Neural cell (in vitro differentiated cells): ENCODE results near the gene VPS8. TPM values are rescaled to one million over a fixed set of nuclear protein-coding genes. Genes with fewer than 3 reads are reported as not detected.

Experiments
- H2AFZ ChIP-seq: fragments of 200-600, 300-800 bp; sonication (generic), shearing (Covaris generic); 2 replicates; pipeline ENCODE4 v1.6.0; 2014; ENCODE audit warnings: low read depth, mild to moderate bottlenecking, antibody characterized with exemption, low read length, moderate library complexity
- H3F3A ChIP-seq: fragments of 200-600 bp; shearing (Covaris generic); 2 replicates; pipeline ENCODE4 v1.6.1; 2016; ENCODE audit warnings: mild to moderate bottlenecking, moderate library complexity, mixed read lengths, antibody characterized with exemption, low read length; ENCODE audit not compliant: insufficient read depth, poor library complexity, severe bottlenecking
- H3K27ac ChIP-seq: fragments of 200-600, 300-800 bp; sonication (generic), shearing (Covaris generic); 2 replicates; pipeline ENCODE4 v1.5.1; 2014; ENCODE audit warnings: mild to moderate bottlenecking, low read length, moderate library complexity
- H3K27me3 ChIP-seq: fragments of 300-800, 200-600 bp; sonication (generic), shearing (Covaris generic); 2 replicates; pipeline ENCODE4 v1.6.0; 2014; ENCODE audit warnings: mild to moderate bottlenecking, low read depth, low read length, moderate library complexity; ENCODE audit not compliant: insufficient read depth
- H3K36me3 ChIP-seq: fragments of 300-800, 200-600 bp; sonication (generic), shearing (Covaris generic); 2 replicates; pipeline ENCODE4 v1.5.1; 2014; ENCODE audit warnings: mild to moderate bottlenecking, antibody characterized with exemption, low read length, moderate library complexity; ENCODE audit not compliant: insufficient read depth
- H3K4me2 ChIP-seq: fragments of 300-800, 200-600 bp; sonication (generic), shearing (Covaris generic); 2 replicates; pipeline ENCODE4 v1.6.0; 2014; ENCODE audit warnings: mild to moderate bottlenecking, low read length
- H3K4me3 ChIP-seq: fragments of 300-800, 200-600 bp; sonication (generic), shearing (Covaris generic); 2 replicates; pipeline ENCODE4 v1.5.1; 2014; ENCODE audit warnings: mild to moderate bottlenecking, low read length, moderate library complexity
- H3K79me2 ChIP-seq: fragments of 200-600 bp; shearing (Covaris generic); replicated peaks from 2 replicates; pipeline ENCODE4 v1.6.0; 2014; ENCODE audit warnings: mild to moderate bottlenecking, low read length, moderate library complexity; ENCODE audit not compliant: insufficient read depth
- H3K9ac ChIP-seq: fragments of 300-800, 200-600 bp; sonication (generic), shearing (Covaris generic); 2 replicates; pipeline ENCODE4 v1.6.1; 2016; ENCODE audit warnings: mild to moderate bottlenecking, low read length, mixed read lengths
- H3K9me2 ChIP-seq: fragments of 200-600 bp; shearing (Covaris generic); 2 replicates; pipeline ENCODE4 v1.6.1; 2016; ENCODE audit warnings: mild to moderate bottlenecking, low read length, mixed read lengths; ENCODE audit not compliant: insufficient read depth
- H3K9me3 ChIP-seq: fragments of 200-600, 300-800 bp; sonication (generic), shearing (Covaris generic); 2 replicates; pipeline ENCODE4 v1.6.1; 2016; ENCODE audit warnings: mild to moderate bottlenecking, mixed run types, low read length, moderate library complexity, mixed read lengths
- H4K20me1 ChIP-seq: fragments of 200-600 bp; shearing (Covaris generic); 2 replicates; pipeline ENCODE4 v1.6.1; 2016; ENCODE audit warnings: mild to moderate bottlenecking, mixed run types; ENCODE audit not compliant: insufficient read depth
- EP300 ChIP-seq: fragments of 450-650 bp; conservative IDR thresholded peaks from 2 replicates; pipeline ENCODE4 v1.6.1; 2014; ENCODE audit warnings: antibody characterized with exemption, mild to moderate bottlenecking, moderate library complexity; ENCODE audit not compliant: poor library complexity, severe bottlenecking
- EZH2 ChIP-seq: fragments of 200-600, 300-800 bp; shearing (Covaris generic), sonication (generic); IDR thresholded peaks from 2 replicates; pipeline ENCODE4 v1.6.1; 2014; ENCODE audit warnings: antibody characterized with exemption, low read length, borderline replicate concordance, mild to moderate bottlenecking; ENCODE audit not compliant: insufficient read depth, poor library complexity, severe bottlenecking
- MXI1 ChIP-seq: fragments of 450-650 bp; conservative IDR thresholded peaks from 2 replicates; pipeline ENCODE4 v1.6.1; 2014; ENCODE audit warnings: antibody characterized with exemption, mild to moderate bottlenecking; ENCODE audit not compliant: poor library complexity, severe bottlenecking
- POLR2AphosphoS5 ChIP-seq: IDR thresholded peaks from 2 replicates; pipeline ENCODE4 v1.6.1; 2012
- RAD21 ChIP-seq: fragments of 450-650 bp; conservative IDR thresholded peaks from 2 replicates; pipeline ENCODE4 v1.6.1; 2014; ENCODE audit warnings: antibody characterized with exemption, mild to moderate bottlenecking, moderate library complexity
- SMC3 ChIP-seq: fragments of 450-650 bp; conservative IDR thresholded peaks from 2 replicates; pipeline ENCODE4 v1.6.1; 2014; ENCODE audit warnings: antibody characterized with exemption, mild to moderate bottlenecking, moderate library complexity; ENCODE audit not compliant: poor library complexity
- TAF1 ChIP-seq: IDR thresholded peaks from 2 replicates; pipeline ENCODE4 v1.6.1; 2012; ENCODE audit warnings: low read depth
- polyA plus RNA-seq: library from polyadenylated mRNA; depleted of rRNA; stranded (reverse); fragments of >200 nt; gene quantifications from 2 replicates; pipeline ENCODE4 v1.2.3, GENCODE V29; 2014
- TF ChIP-seq, protein P1 (sequence below): fragments of 450-650 bp; IDR thresholded peaks from 2 replicates; pipeline ENCODE4 v1.5.1; 2014; ENCODE audit warnings: antibody characterized with exemption, mild to moderate bottlenecking, moderate library complexity; ENCODE audit not compliant: poor library complexity, severe bottlenecking
- TF ChIP-seq, protein P2 (sequence below): IDR thresholded peaks from 2 replicates; pipeline ENCODE4 v1.6.1; 2012; ENCODE audit warnings: borderline replicate concordance

Gene VPS8
- polyA plus RNA-seq, 1 donor from 2014 or later = 146 TPM

DNA sequence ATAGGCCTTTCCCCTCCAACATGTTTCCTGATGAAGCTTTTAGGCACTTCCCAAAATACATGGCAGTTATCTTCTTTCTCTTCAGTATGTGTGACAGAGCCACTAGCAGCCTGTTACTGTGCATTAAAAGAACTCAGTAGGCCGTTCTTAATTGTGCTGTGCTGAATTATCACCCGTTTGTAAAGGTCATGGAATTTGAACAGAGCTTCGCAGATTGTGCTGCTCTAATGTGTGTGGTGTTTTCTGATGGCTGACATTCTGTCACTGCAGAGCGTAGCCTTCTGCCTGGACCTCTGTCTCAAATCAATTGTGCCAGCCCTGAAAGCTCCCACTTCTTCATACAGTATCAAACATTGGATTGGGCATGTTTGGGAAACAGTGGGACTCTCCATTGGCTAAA, 229.6 kb downstream of the VPS8 start:
- TF ChIP-seq MXI1 (no peak), RAD21 (no peak), EZH2 (no peak), SMC3 (no peak), TAF1 (no peak), EP300 (no peak), POLR2AphosphoS5 (no peak)
- TF ChIP-seq, protein P1, sequence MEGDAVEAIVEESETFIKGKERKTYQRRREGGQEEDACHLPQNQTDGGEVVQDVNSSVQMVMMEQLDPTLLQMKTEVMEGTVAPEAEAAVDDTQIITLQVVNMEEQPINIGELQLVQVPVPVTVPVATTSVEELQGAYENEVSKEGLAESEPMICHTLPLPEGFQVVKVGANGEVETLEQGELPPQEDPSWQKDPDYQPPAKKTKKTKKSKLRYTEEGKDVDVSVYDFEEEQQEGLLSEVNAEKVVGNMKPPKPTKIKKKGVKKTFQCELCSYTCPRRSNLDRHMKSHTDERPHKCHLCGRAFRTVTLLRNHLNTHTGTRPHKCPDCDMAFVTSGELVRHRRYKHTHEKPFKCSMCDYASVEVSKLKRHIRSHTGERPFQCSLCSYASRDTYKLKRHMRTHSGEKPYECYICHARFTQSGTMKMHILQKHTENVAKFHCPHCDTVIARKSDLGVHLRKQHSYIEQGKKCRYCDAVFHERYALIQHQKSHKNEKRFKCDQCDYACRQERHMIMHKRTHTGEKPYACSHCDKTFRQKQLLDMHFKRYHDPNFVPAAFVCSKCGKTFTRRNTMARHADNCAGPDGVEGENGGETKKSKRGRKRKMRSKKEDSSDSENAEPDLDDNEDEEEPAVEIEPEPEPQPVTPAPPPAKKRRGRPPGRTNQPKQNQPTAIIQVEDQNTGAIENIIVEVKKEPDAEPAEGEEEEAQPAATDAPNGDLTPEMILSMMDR = no peak
- TF ChIP-seq, protein P2, sequence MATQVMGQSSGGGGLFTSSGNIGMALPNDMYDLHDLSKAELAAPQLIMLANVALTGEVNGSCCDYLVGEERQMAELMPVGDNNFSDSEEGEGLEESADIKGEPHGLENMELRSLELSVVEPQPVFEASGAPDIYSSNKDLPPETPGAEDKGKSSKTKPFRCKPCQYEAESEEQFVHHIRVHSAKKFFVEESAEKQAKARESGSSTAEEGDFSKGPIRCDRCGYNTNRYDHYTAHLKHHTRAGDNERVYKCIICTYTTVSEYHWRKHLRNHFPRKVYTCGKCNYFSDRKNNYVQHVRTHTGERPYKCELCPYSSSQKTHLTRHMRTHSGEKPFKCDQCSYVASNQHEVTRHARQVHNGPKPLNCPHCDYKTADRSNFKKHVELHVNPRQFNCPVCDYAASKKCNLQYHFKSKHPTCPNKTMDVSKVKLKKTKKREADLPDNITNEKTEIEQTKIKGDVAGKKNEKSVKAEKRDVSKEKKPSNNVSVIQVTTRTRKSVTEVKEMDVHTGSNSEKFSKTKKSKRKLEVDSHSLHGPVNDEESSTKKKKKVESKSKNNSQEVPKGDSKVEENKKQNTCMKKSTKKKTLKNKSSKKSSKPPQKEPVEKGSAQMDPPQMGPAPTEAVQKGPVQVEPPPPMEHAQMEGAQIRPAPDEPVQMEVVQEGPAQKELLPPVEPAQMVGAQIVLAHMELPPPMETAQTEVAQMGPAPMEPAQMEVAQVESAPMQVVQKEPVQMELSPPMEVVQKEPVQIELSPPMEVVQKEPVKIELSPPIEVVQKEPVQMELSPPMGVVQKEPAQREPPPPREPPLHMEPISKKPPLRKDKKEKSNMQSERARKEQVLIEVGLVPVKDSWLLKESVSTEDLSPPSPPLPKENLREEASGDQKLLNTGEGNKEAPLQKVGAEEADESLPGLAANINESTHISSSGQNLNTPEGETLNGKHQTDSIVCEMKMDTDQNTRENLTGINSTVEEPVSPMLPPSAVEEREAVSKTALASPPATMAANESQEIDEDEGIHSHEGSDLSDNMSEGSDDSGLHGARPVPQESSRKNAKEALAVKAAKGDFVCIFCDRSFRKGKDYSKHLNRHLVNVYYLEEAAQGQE = no peak
- no peaks in the 10 kb centered on the region for H3K9me2 ChIP-seq
- no peak overlapping the region for H2AFZ ChIP-seq
- H4K20me1 ChIP-seq = no peaks in the 10 kb centered on the region
- H3K36me3 ChIP-seq = no peaks in the 10 kb centered on the region
- no peak overlapping the region for H3K9ac ChIP-seq
- H3K27ac ChIP-seq = no peak overlapping the region
- H3K9me3 ChIP-seq = peaks cover 3% of the 10 kb centered on the region
- no peaks in the 10 kb centered on the region for H3K79me2 ChIP-seq
- no peak overlapping the region for H3K4me2 ChIP-seq
- no peak overlapping the region for H3K4me3 ChIP-seq
- no peaks in the 10 kb centered on the region for H3K27me3 ChIP-seq
- H3F3A ChIP-seq = no peaks in the 10 kb centered on the region

DNA sequence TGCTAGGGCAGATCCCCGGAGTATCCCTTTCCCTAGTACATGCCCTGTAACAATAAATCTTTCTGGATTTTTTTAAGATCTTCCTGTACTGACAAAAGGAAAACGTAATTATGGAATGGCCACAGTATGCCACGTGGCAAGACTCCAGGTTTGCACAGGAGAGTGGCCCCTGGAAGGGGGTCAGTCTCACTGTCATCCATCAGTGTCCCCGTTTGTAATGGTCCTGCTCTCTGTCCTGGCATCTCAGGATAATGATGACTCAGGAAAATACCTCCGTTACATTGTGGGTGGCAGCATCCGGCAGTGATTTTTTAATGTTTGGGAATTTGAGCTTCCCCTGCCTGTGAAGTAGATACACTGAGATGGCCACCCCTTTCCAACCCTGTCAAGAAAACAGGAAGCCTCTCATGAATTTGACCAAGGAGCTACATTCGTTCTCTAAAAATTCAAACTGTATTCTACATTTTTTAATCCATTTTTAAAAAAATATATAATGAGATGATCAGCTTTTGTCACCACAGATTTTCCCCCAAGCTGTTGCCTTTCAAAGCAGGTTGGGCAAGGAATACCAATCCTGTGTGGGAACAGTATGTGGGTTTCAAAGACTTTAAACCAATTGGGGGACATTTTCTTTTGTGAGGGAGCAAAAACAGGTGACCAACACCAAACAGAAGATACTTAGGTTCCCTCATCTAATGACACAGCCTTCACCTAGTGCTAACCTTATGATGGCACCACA, 230.5 kb downstream of the VPS8 start:
- H2AFZ ChIP-seq = no peak overlapping the region
- no peak overlapping the region for H3K4me3 ChIP-seq
- TF ChIP-seq RAD21 (no peak), SMC3 (no peak), MXI1 (no peak), EP300 (no peak), POLR2AphosphoS5 (no peak), EZH2 (no peak)
- TF ChIP-seq, protein P1 = no peak
- TF ChIP-seq, protein P2 = no peak
- H3K27ac ChIP-seq = no peak overlapping the region
- H3K79me2 ChIP-seq = no peaks in the 10 kb centered on the region
- no peak overlapping the region for H3K9ac ChIP-seq
- H3K27me3 ChIP-seq = no peaks in the 10 kb centered on the region
- H3K9me3 ChIP-seq = no peaks in the 10 kb centered on the region
- H3K4me2 ChIP-seq = no peak overlapping the region
- no peaks in the 10 kb centered on the region for H3K9me2 ChIP-seq
- H3F3A ChIP-seq = no peaks in the 10 kb centered on the region
- no peaks in the 10 kb centered on the region for H3K36me3 ChIP-seq
- no peaks in the 10 kb centered on the region for H4K20me1 ChIP-seq
